Loucy (cell line): ENCODE results near the gene LRP10.

Experiments used
- H2AFZ ChIP-seq: fragments of 200-600 bp; sonication (generic); 2 replicates; pipeline ENCODE4 v1.6.0; 2016; ENCODE audit warnings: antibody characterized with exemption, mild to moderate bottlenecking, low read length, moderate library complexity
- H3F3A ChIP-seq: fragments of 200-600 bp; 2 replicates; pipeline ENCODE4 v1.6.0; 2016; ENCODE audit warnings: antibody characterized with exemption, low read depth, mild to moderate bottlenecking
- H3K27me3 ChIP-seq: fragments of 200-600 bp; sonication (generic); 2 replicates; pipeline ENCODE4 v1.6.1; 2014; ENCODE audit warnings: low read length, mild to moderate bottlenecking; ENCODE audit not compliant: insufficient read depth, poor library complexity, severe bottlenecking
- H3K36me3 ChIP-seq: fragments of 200-600 bp; sonication (generic); 2 replicates; pipeline ENCODE4 v1.6.1; 2016; ENCODE audit warnings: low read length; ENCODE audit not compliant: insufficient read depth
- H3K4me1 ChIP-seq: fragments of 200-600 bp; sonication (generic); 2 replicates; pipeline ENCODE4 v1.5.1; 2014; ENCODE audit warnings: low read length, mild to moderate bottlenecking; ENCODE audit not compliant: insufficient read depth, poor library complexity, severe bottlenecking
- H3K4me2 ChIP-seq: fragments of 200-600 bp; sonication (generic); 2 replicates; pipeline ENCODE4 v1.6.0; 2014; ENCODE audit warnings: antibody characterized with exemption, low read length, low read depth, mild to moderate bottlenecking; ENCODE audit not compliant: poor library complexity, severe bottlenecking
- H3K4me3 ChIP-seq: fragments of 200-600 bp; sonication (generic); 2 replicates; pipeline ENCODE4 v1.5.1; 2014; ENCODE audit warnings: low read length, mild to moderate bottlenecking, mixed read lengths; ENCODE audit not compliant: poor library complexity, severe bottlenecking
- H3K79me2 ChIP-seq: fragments of 200-600 bp; sonication (generic); 2 replicates; pipeline ENCODE4 v1.6.1; 2014; ENCODE audit warnings: low read length; ENCODE audit not compliant: insufficient read depth
- H3K9ac ChIP-seq: fragments of 200-600 bp; sonication (generic); 2 replicates; pipeline ENCODE4 v1.6.0; 2014; ENCODE audit warnings: mild to moderate bottlenecking, low read depth, low read length, moderate library complexity; ENCODE audit not compliant: poor library complexity, severe bottlenecking
- H3K9me2 ChIP-seq: fragments of 200-600 bp; sonication (generic); replicated peaks from 2 replicates; pipeline ENCODE4 v1.6.1; 2016; ENCODE audit warnings: low read depth, low read length, mixed read lengths
- H3K9me3 ChIP-seq: fragments of 200-600 bp; sonication (generic); 2 replicates; pipeline ENCODE4 v1.6.1; 2014; ENCODE audit warnings: mild to moderate bottlenecking, antibody characterized with exemption, low read length, low read depth; ENCODE audit not compliant: insufficient read depth
- H4K20me1 ChIP-seq: fragments of 200-600 bp; sonication (generic); 2 replicates; pipeline ENCODE4 v1.6.0; 2014; ENCODE audit warnings: antibody characterized with exemption, low read length, mild to moderate bottlenecking; ENCODE audit not compliant: insufficient read depth, poor library complexity, severe bottlenecking
- CTCF ChIP-seq: fragments of 200-600 bp; sonication (generic); conservative IDR thresholded peaks from 2 replicates; pipeline ENCODE4 v1.5.1; 2014; ENCODE audit warnings: mild to moderate bottlenecking, antibody characterized with exemption, low read length
- EZH2phosphoT487 ChIP-seq: fragments of 200-600 bp; IDR thresholded peaks from 2 replicates; pipeline ENCODE4 v1.6.1; 2018; ENCODE audit warnings: antibody characterized with exemption, mild to moderate bottlenecking, moderate library complexity, borderline replicate concordance

LRP10 gene

DNA sequence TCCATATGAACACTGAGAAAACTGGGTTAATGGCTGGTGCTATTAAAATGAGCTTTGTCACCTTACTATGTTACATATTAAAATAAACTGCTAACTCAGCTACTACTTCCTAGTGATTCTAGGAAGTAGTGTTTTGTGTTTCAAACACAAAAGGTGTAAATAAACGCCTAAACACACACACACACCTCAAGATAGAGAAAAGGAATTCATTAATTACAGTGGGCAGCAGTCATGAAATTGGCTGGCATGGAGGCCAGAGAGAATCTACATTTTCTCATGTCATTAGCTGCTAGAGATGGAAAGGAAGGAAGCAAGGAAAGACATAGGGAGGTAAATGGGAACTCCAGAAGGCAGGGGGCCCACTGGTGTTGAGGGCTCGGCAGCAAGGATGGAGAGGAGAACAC is 58.4 kb downstream of the LRP10 start:
- no peaks in the 10 kb centered on the region for H3K9me3 ChIP-seq
- peaks cover 34% of the 10 kb centered on the region for H3K79me2 ChIP-seq
- H3K9ac ChIP-seq, result peak overlapping the region; percentile 76
- no peaks in the 10 kb centered on the region for H3K27me3 ChIP-seq
- H3K36me3 ChIP-seq, result no peaks in the 10 kb centered on the region
- H3K9me2 ChIP-seq, result no peaks in the 10 kb centered on the region
- H3F3A ChIP-seq, result no peaks in the 10 kb centered on the region
- H3K4me2 ChIP-seq, result peak overlapping the region; percentile 99
- no peaks in the 10 kb centered on the region for H4K20me1 ChIP-seq
- H3K4me3 ChIP-seq, result peak overlapping the region; percentile 90
- peak overlapping the region; percentile 83 for H2AFZ ChIP-seq
- TF ChIP-seq EZH2phosphoT487, result no peak
- no peak for TF ChIP-seq CTCF
- H3K4me1 ChIP-seq, result peaks cover 11% of the 10 kb centered on the region
